Immature natural killer cell (primary cell): ENCODE data around the gene VPS11. TPM values are rescaled to one million over a fixed set of nuclear protein-coding genes. Genes with fewer than 3 reads are reported as not detected.
"Not testable (repeated sequence)": the region's sequence is repeated elsewhere in the genome, so short reads cannot be mapped to it uniquely, and the experiment has no call there.

Experiments
- DNase-seq, 3 donors: peaks; one replicate each; pipeline ENCODE4 v3.0.0; 2022; ENCODE audit warnings: mixed read lengths in 1 of 3
- H3K27ac Mint-ChIP-seq, 6 donors: one replicate each; pipeline ENCODE4 v1.8.0; 2020; ENCODE audit warnings: mixed read lengths in 6 of 6, mild to moderate bottlenecking in 5 of 6, inconsistent platforms in 4 of 6, moderate library complexity in 3 of 6
- H3K27me3 Mint-ChIP-seq, 3 donors: one replicate each; pipeline ENCODE4 v1.8.0; 2020 to 2021; ENCODE audit warnings: low read depth in 3 of 3, mild to moderate bottlenecking in 3 of 3, mixed read lengths in 3 of 3, moderate library complexity in 3 of 3, inconsistent platforms in 1 of 3
- H3K36me3 Mint-ChIP-seq, 3 donors: one replicate each; pipeline ENCODE4 v1.8.0; 2020; ENCODE audit warnings: mixed read lengths in 3 of 3, inconsistent platforms in 2 of 3, mild to moderate bottlenecking in 2 of 3
- H3K4me1 Mint-ChIP-seq, 2 donors: one replicate each; pipeline ENCODE4 v1.8.0; 2020; ENCODE audit warnings: inconsistent platforms in 2 of 2, mild to moderate bottlenecking in 2 of 2, mixed read lengths in 2 of 2, moderate library complexity in 1 of 2
- H3K4me3 Mint-ChIP-seq, 5 donors: one replicate each; pipeline ENCODE4 v1.8.0; 2020; ENCODE audit warnings: mild to moderate bottlenecking in 5 of 5, mixed read lengths in 5 of 5, inconsistent platforms in 3 of 5, moderate library complexity in 3 of 5
- H3K9me3 Mint-ChIP-seq, 6 donors: one replicate each; pipeline ENCODE4 v1.8.0; 2020; ENCODE audit warnings: mild to moderate bottlenecking in 6 of 6, mixed read lengths in 6 of 6, inconsistent platforms in 4 of 6, moderate library complexity in 3 of 6
- polyA plus RNA-seq, 3 donors: library from polyadenylated mRNA; unstranded; fragments of 300-500 nt; fragmentation: Illumina TruSeq; gene quantifications; one replicate each; pipeline ENCODE4 v1.2.3, GENCODE V29; 2021

VPS11 gene
- polyA plus RNA-seq, 3 donors from 2014 or later: 33.0 to 58.8 (median 49.3) TPM

DNA sequence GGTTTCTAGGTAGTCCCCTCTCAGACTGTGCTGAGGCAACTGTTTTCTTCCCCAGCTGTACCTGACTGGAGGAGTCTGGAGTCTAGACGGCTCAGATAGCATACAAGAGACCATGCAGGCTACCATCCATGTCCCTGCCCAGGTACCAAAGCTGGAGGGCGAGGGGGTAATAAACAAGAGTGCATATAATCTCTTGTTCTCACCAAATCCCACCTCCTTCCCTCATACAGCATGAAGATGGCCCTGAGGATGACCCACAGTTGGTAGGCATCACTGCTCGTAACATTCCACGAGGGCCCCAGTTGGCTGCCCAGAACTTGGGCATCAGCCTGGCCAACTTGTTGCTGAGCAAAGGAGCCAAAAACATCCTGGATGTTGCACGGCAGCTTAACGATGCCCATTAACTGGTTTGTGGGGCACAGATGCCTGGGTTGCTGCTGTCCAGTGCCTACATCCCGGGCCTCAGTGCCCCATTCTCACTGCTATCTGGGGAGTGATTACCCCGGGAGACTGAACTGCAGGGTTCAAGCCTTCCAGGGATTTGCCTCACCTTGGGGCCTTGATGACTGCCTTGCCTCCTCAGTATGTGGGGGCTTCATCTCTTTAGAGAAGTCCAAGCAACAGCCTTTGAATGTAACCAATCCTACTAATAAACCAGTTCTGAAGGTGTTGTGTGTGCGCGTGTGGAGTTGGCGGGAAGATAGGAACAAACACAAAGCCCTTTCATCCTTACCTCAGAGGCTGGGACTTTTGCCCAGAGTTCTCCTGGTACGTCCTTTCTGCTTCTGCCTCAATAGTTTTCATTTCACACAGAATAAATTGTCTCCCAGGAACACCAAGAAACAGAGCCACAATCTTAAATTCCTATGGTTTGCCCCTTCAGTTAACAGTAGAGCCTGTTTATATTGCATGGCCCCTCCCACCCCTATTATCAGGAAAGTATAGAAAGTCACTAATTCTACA is 25.5 kb downstream of the VPS11 start:
- Mint-ChIP-seq H3K27me3 (peaks cover 12 to 19% (median 14%) of the 10 kb centered on the region in 3 donors), H3K27ac (peak overlapping the region; percentile 90 to 95 (median 91)), H3K4me1 (peaks cover 30% of the 10 kb centered on the region in 2 donors), H3K4me3 (peak overlapping the region; percentile 86 to 92 (median 88)), H3K9me3 (peaks cover 0 to 2% (median 0%) of the 10 kb centered on the region in 6 donors), H3K36me3 (peaks cover 4 to 19% (median 6%) of the 10 kb centered on the region in 3 donors)
- DNase-seq: no peak

GRCh38 chr11:119093942-119094815 is 26.6 kb downstream of the VPS11 start:
- Mint-ChIP-seq H3K27me3 (peaks cover 12 to 19% (median 14%) of the 10 kb centered on the region in 3 donors), H3K27ac (peak overlapping the region; percentile 90 to 96 (median 92)), H3K9me3 (peaks cover 0 to 2% (median 0%) of the 10 kb centered on the region in 6 donors), H3K4me1 (peaks cover 33 to 36% of the 10 kb centered on the region in 2 donors), H3K36me3 (peaks cover 11 to 25% (median 12%) of the 10 kb centered on the region in 3 donors), H3K4me3 (peak overlapping the region; percentile 87 to 92 (median 89))
- peak; percentile 58 to 61 (median 60) for DNase-seq

DNA sequence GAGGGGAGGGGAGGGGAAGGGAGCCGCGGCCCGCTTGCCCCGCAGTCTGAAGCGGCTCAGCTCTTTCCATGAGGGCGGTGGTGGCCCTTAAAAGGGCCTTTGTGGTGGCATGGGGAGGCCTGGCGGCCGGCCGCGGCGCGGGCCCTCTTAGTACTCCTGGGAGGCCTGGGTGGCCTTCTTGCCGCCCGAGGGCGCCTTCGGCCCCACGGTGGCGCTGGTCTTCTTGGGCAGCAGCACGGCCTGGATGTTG is 27.1 kb downstream of the VPS11 start:
- peak overlapping the region; percentile 89 to 96 (median 92) for H3K27ac Mint-ChIP-seq
- peaks cover 12 to 19% (median 14%) of the 10 kb centered on the region in 3 donors for H3K27me3 Mint-ChIP-seq
- DNase-seq: no peak
- peaks cover 0 to 2% (median 0%) of the 10 kb centered on the region in 6 donors for H3K9me3 Mint-ChIP-seq
- H3K4me3 Mint-ChIP-seq: peak overlapping the region; percentile 84 to 92 (median 89)
- H3K36me3 Mint-ChIP-seq: peaks cover 11 to 25% (median 12%) of the 10 kb centered on the region in 3 donors
- peaks cover 34 to 39% of the 10 kb centered on the region in 2 donors for H3K4me1 Mint-ChIP-seq

DNA sequence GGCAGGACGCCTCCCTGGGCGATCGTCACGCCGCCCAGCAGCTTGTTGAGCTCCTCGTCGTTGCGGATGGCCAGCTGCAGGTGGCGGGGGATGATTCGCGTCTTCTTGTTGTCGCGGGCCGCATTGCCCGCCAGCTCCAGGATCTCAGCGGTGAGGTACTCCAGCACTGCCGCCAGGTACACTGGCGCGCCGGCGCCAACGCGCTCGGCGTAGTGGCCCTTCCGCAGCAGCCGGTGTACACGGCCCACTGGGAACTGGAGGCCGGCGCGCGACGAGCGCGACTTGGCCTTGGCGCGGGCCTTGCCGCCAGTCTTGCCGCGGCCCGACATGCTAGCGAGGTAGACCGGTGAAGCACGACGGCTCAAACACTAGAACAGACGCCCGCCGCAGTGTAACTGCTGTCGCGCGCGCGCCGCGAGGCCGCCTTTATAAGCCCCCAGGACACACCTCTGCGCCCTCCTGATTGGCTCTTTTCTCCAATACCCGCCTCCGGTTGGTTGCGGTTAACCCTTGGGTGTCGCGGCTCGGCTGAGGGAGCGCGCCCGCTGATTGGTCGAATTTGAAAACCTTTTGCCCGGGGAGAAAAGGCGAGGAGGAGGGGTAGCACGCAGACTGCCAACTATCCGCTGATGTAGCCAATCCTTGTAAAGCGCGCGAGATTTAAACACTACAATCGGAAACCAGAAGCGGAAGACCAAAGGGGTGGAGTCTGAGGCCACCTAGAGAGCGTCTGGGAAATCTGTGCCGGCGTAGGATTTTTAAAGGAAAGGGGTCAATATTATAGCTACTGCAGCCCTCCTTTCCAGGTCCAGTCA is 27.7 kb downstream of the VPS11 start:
- Mint-ChIP-seq H3K9me3 (peaks cover 0 to 2% (median 0%) of the 10 kb centered on the region in 6 donors), H3K36me3 (peaks cover 11 to 25% (median 12%) of the 10 kb centered on the region in 3 donors), H3K27ac (peak overlapping the region; percentile 89 to 96 (median 92)), H3K4me3 (peak overlapping the region; percentile 84 to 92 (median 89)), H3K27me3 (peaks cover 12 to 16% (median 14%) of the 10 kb centered on the region in 3 donors), H3K4me1 (peaks cover 39 to 44% of the 10 kb centered on the region in 2 donors)
- DNase-seq: peak; percentile 100

- Mint-ChIP-seq H3K27me3 (peaks cover 10 to 14% (median 13%) of the 10 kb centered on the region in 3 donors), H3K9me3 (peaks cover 0 to 2% (median 0%) of the 10 kb centered on the region in 6 donors), H3K27ac (peak overlapping the region in 1 of 6 donors; percentile 99), H3K36me3 (peaks cover 11 to 25% (median 12%) of the 10 kb centered on the region in 3 donors), H3K4me1 (peaks cover 46 to 54% of the 10 kb centered on the region in 2 donors), H3K4me3 (peak overlapping the region in 4 of 5 donors; percentile 93 to 96 (median 94))
- no peak for DNase-seq
Observed at GRCh38 chr11:119099711-119100110, 32.1 kb downstream of the VPS11 start.

GRCh38 chr11:119100246-119100970 is 32.8 kb downstream of the VPS11 start:
- peaks cover 47 to 52% of the 10 kb centered on the region in 2 donors for H3K4me1 Mint-ChIP-seq

DNA sequence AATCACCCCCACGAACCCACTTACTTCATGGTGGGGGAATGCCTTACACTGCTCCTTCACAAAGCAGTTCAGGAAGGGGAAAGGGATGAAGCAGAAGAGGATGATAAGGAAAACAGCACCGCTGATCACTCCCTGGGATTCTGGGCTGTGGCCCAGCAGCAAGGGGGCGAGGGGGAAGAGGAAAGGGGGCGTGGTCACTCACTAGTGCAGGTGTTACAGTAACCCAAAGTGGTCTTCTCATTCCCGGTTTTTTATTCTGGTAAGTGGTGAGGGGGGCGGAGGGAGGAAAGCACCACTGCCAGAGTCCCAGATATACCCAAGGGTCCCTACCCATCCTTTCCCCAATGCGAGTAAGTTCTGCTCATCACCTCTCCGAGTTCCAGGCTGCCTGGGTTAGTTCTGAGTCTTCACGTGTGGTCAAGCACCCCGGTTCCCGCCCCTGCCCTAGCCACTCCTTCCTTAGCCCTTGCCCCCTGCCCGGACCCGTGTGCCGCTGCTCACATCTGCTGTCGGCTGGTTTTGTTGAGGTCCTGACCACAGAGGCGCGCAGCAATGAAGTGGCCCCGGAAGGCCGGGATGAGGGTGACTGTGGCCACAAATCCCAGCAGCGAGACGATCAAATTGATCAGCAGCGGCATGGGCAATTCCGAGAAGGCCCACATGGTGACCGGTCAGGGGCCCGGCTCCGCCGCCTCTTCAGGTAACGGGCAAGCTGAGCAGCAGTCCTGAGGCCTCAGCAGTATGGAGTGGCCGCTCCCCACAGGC is 33.6 kb downstream of the VPS11 start:
- H3K4me3 Mint-ChIP-seq: peak overlapping the region; percentile 93 to 96 (median 94)
- no peaks in the 10 kb centered on the region for H3K9me3 Mint-ChIP-seq
- DNase-seq: peak in 1 of 3 donors; percentile 22
- peak overlapping the region; percentile 96 to 99 (median 98) for H3K27ac Mint-ChIP-seq
- H3K36me3 Mint-ChIP-seq: peaks cover 11 to 22% (median 12%) of the 10 kb centered on the region in 3 donors
- peaks cover 43 to 44% of the 10 kb centered on the region in 2 donors for H3K4me1 Mint-ChIP-seq
- peaks cover 0 to 4% (median 2%) of the 10 kb centered on the region in 3 donors for H3K27me3 Mint-ChIP-seq

More at GRCh38 chr11:119100246-119100970, 32.8 kb downstream of the VPS11 start:
- H3K9me3 Mint-ChIP-seq: peaks cover 0 to under 1% (median 0%) of the 10 kb centered on the region in 6 donors
- no peak for DNase-seq
- peaks cover 4 to 7% (median 6%) of the 10 kb centered on the region in 3 donors for H3K27me3 Mint-ChIP-seq
- H3K27ac Mint-ChIP-seq: peak overlapping the region; percentile 67 to 99 (median 82)
- H3K36me3 Mint-ChIP-seq: peaks cover 11 to 24% (median 12%) of the 10 kb centered on the region in 3 donors
- peak overlapping the region; percentile 93 to 96 (median 94) for H3K4me3 Mint-ChIP-seq

DNA sequence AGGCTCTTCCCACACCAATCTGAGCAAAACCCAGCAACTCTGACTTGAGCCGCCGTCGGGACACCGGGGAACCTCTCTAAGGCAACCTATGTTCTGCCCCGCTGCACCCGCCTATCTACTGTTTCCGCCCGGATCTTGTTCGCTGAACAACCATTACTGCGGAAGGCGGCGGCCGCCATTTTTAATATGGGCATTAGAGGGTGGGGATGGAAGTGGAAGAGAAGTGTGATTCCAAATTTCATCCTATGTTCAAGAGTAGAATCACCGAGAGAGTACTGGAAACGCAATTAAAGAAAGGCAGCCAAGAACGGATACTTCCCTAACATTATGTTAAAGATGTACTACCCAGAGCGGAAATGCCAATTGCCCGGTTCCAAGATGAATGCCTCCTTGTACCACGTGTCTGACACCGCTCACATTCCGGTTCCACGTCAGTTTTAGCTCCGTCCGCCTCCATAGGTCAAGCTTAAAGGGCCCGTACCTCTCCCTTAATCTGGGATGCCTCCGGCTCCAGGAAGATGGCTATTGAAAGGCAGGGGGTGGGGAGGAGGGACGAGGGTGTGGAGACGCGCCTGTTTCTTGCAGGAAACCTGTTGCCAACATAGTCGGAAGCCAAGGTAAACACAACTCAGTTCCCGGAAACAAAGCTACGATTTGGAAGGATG is 34.3 kb downstream of the VPS11 start, which contains the start of gene DPAGT1:
Gene DPAGT1 (minus strand): TSS at position 95 of the 665 bp plus-strand sequence. CDS start 198 bp downstream, outside the sequence.
- Mint-ChIP-seq H3K27me3 (peaks cover 0 to 2% (median 0%) of the 10 kb centered on the region in 3 donors), H3K4me1 (peaks cover 50% of the 10 kb centered on the region in 2 donors), H3K9me3 (no peaks in the 10 kb centered on the region), H3K4me3 (peak within 1 kb of the TSS; percentile 93 to 96 (median 94)), H3K36me3 (peaks cover 8 to 16% (median 11%) of the 10 kb centered on the region in 3 donors), H3K27ac (peak within 1 kb of the TSS; percentile 96 to 99 (median 98))
- DNase-seq: peak; percentile 83 to 86 (median 86)

GRCh38 chr11:119103161-119103664 is 35.6 kb downstream of the VPS11 start:
- not testable (repeated sequence) for H3K9me3 Mint-ChIP-seq, DNase-seq, H3K27me3 Mint-ChIP-seq, H3K36me3 Mint-ChIP-seq
- Mint-ChIP-seq H3K4me1 (peaks cover 54 to 56% of the 10 kb centered on the region in 2 donors), H3K4me3 (peak overlapping the region; percentile 54 to 96 (median 93)), H3K27ac (peak overlapping the region in 5 of 6 donors; percentile 30 to 98 (median 40))

GRCh38 chr11:119103793-119104192 is 36.2 kb downstream of the VPS11 start:
- Mint-ChIP-seq H3K27ac (peak overlapping the region in 3 of 6 donors; percentile 78 to 88 (median 87)), H3K36me3 (peaks cover under 1 to 2% (median 1%) of the 10 kb centered on the region in 3 donors), H3K4me3 (peak overlapping the region; percentile 64 to 93 (median 71)), H3K27me3 (peaks cover 0 to 2% (median 2%) of the 10 kb centered on the region in 3 donors), H3K9me3 (no peaks in the 10 kb centered on the region), H3K4me1 (peaks cover 58 to 59% of the 10 kb centered on the region in 2 donors)
- no peak for DNase-seq
